Liver (tissue), 3 donors: ENCODE measurements around the gene HARS1.
A peak's percentile ranks its signal among the peaks of the same experiment; 100 is the strongest.

ENCODE experiments used
- CTCF ChIP-seq: fragments of 150-350 bp; IDR thresholded peaks from 2 replicates; pipeline ENCODE4 v1.5.1; 2017; ENCODE audit warnings: improper control_type of control experiment, low read depth, low read length; ENCODE audit not compliant: missing input control
- FOXA1 ChIP-seq: IDR thresholded peaks from 2 replicates; pipeline ENCODE4 v1.6.1; 2016; ENCODE audit warnings: antibody characterized with exemption
- GABPA ChIP-seq, 2 donors: IDR thresholded peaks in 1 of 2; conservative IDR thresholded peaks in 1 of 2; 2 replicates each; pipeline ENCODE4 v1.6.1; 2016; ENCODE audit warnings: antibody characterized with exemption in 2 of 2, mild to moderate bottlenecking in 1 of 2, moderate library complexity in 1 of 2
- MAX ChIP-seq: IDR thresholded peaks from 2 replicates; pipeline ENCODE4 v1.6.1; 2016; ENCODE audit warnings: antibody characterized with exemption
- SP1 ChIP-seq: IDR thresholded peaks from 2 replicates; pipeline ENCODE4 v1.6.1; 2018; ENCODE audit warnings: antibody characterized with exemption, mild to moderate bottlenecking
- TAF1 ChIP-seq: conservative IDR thresholded peaks from 2 replicates; pipeline ENCODE4 v1.6.1; 2016; ENCODE audit warnings: antibody characterized with exemption, mild to moderate bottlenecking
- donor health status: healthy.
- donor health status: healthy.

DNA sequence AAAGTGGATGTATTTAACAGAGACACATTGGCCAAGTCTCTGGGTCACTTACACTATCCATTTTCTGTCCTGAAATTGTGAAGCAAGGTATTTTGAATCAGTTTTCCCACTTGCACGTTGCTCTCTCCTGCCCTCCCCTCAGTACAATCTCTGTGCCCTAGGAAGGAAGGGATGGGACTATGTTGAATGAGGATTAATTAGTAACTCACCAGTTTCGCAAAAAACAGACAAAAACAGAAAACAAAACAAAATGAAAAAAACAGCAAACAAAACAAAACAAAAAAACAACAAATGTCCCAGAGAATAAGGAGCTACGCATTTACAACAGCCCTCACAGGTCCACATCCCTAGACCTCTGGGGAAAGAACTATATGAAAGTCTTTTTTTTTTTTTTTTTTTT, 57.1 kb downstream of the HARS1 start:
- TF ChIP-seq GABPA (IDR thresholded peaks at IDR 0.05 in 1 of 2, conservative IDR thresholded peaks at IDR 0.05 in 1 of 2) (no peak), CTCF (no peak), TAF1 (no peak), FOXA1 (no peak), MAX (no peak), SP1 (peak; percentile 16)
